ENCODE data around the gene SECISBP2L. TPM values are rescaled to one million over a fixed set of nuclear protein-coding genes. Genes with fewer than 3 reads are reported as not detected.

Gene SECISBP2L
- polyA plus RNA-seq, 1 experiment, result 41.3 TPM

- H3K27ac ChIP-seq (ENCODE audit: low read depth, low read length), result no peak overlapping the region
- H3K27me3 ChIP-seq (ENCODE audit: control insufficient read depth, insufficient read depth, low read length), result no peaks in the 10 kb centered on the region
- TF ChIP-seq CTCF (IDR thresholded peaks at IDR 0.05; ENCODE audit: low read depth, low read length), result no peak
- ChIA-PET POLR2A (no interaction called here), CTCF (interaction anchor here (1.2 kb wide), 1 partner anchor 111 kb away, joined by 3 read pairs; no protein-coding TSS in a partner anchor)
- no peak for DNase-seq (ENCODE audit: low read depth, low spot score)
- H3K9me3 ChIP-seq (ENCODE audit: control insufficient read depth, insufficient read depth, low read length), result no peaks in the 10 kb centered on the region
- H3K4me3 ChIP-seq (ENCODE audit: low read depth, low read length), result no peak overlapping the region
Measured at GRCh38 chr15:49085696-49086459, 39.6 kb upstream of the SECISBP2L start.

GRCh38 chr15:49084285-49084570 lies 38.0 kb upstream of the SECISBP2L start:
- CTCF ChIA-PET, result no interaction called here
- TF ChIP-seq CTCF (IDR thresholded peaks at IDR 0.05; ENCODE audit: low read depth, low read length), result no peak
- H3K27ac ChIP-seq (ENCODE audit: low read depth, low read length), result peak overlapping the region; percentile 35
- POLR2A ChIA-PET, result interaction anchor here (1.6 to 2.0 kb wide), 3 partner anchors 19 to 38 kb away, joined by 5 to 16 read pairs (median 8); partner anchors contain the start of gene SECISBP2L
- peaks cover 4% of the 10 kb centered on the region; the same call in 1 of the 2 replicates for H3K9me3 ChIP-seq (ENCODE audit: control insufficient read depth, insufficient read depth, low read length)
- DNase-seq (ENCODE audit: low read depth, low spot score), result no peak
- no peak overlapping the region for H3K4me3 ChIP-seq (ENCODE audit: low read depth, low read length)
- no peaks in the 10 kb centered on the region for H3K27me3 ChIP-seq (ENCODE audit: control insufficient read depth, insufficient read depth, low read length)

GRCh38 chr15:49083401-49084284 lies 37.4 kb upstream of the SECISBP2L start:
- H3K4me3 ChIP-seq (ENCODE audit: low read depth, low read length), result no peak overlapping the region
- POLR2A ChIA-PET, result interaction anchor here (0.6 to 2.0 kb wide), 5 partner anchors 19 to 971 kb away, joined by 3 to 16 read pairs (median 5); partner anchors contain the start of genes EID1 and SECISBP2L
- no peak for TF ChIP-seq CTCF (IDR thresholded peaks at IDR 0.05; ENCODE audit: low read depth, low read length)
- no peaks in the 10 kb centered on the region for H3K27me3 ChIP-seq (ENCODE audit: control insufficient read depth, insufficient read depth, low read length)
- peak; percentile 57 for DNase-seq (ENCODE audit: low read depth, low spot score)
- H3K27ac ChIP-seq (ENCODE audit: low read depth, low read length), result peak overlapping the region; percentile 91
- CTCF ChIA-PET, result interaction anchor here (0.6 to 2.5 kb wide), 6 partner anchors 23 to 1030 kb away, joined by 3 to 9 read pairs (median 4); partner anchors contain the start of gene SECISBP2L
- H3K9me3 ChIP-seq (ENCODE audit: control insufficient read depth, insufficient read depth, low read length), result peaks cover 4% of the 10 kb centered on the region; the same call in 1 of the 2 replicates

- peaks cover 4% of the 10 kb centered on the region; the same call in 1 of the 2 replicates for H3K9me3 ChIP-seq (ENCODE audit: control insufficient read depth, insufficient read depth, low read length)
- DNase-seq (ENCODE audit: low read depth, low spot score), result peak; percentile 84
- peak overlapping the region; percentile 43 for H3K27ac ChIP-seq (ENCODE audit: low read depth, low read length)
- ChIA-PET POLR2A (interaction anchor here (0.6 to 2.0 kb wide), 5 partner anchors 20 to 971 kb away, joined by 3 to 16 read pairs (median 5); partner anchors contain the start of genes EID1 and SECISBP2L), CTCF (interaction anchor here (0.6 to 2.5 kb wide), 7 partner anchors 23 to 1031 kb away, joined by 3 to 9 read pairs (median 4); partner anchors contain the start of gene SECISBP2L)
- no peak for TF ChIP-seq CTCF (IDR thresholded peaks at IDR 0.05; ENCODE audit: low read depth, low read length)
- H3K27me3 ChIP-seq (ENCODE audit: control insufficient read depth, insufficient read depth, low read length), result no peaks in the 10 kb centered on the region
- H3K4me3 ChIP-seq (ENCODE audit: low read depth, low read length), result no peak overlapping the region
Measured at GRCh38 chr15:49082960-49083359, 36.7 kb upstream of the SECISBP2L start.

All from AG04450 (cell line).